ENCODE results near the gene DAB2IP.

The DAB2IP gene

GRCh38 chr9:121651295-121652020 lies at the start of gene DAB2IP (continued):
- TF ChIP-seq ZNF366 (tag by site-specific recombination; conservative IDR thresholded peaks at IDR 0.05) (no peak), ZNF211 (tag by site-specific recombination; IDR thresholded peaks at IDR 0.05; ENCODE audit: low read depth) (no peak), ZNF292 (tag by site-specific recombination; IDR thresholded peaks at IDR 0.05; ENCODE audit: borderline replicate concordance, low read depth) (no peak), GLI2 (tag by site-specific recombination; IDR thresholded peaks at IDR 0.05; ENCODE audit: borderline replicate concordance, low read depth) (no peak), ZNF473 (tag by site-specific recombination; IDR thresholded peaks at IDR 0.05) (no peak), AEBP2 (tag by site-specific recombination; IDR thresholded peaks at IDR 0.05; ENCODE audit: borderline replicate concordance) (no peak), KLF7 (tag by site-specific recombination; IDR thresholded peaks at IDR 0.05; ENCODE audit: borderline replicate concordance) (0 out of 2 replicates have a peak, but pooled peaks have one; percentile 52), ZBTB48 (tag by site-specific recombination; IDR thresholded peaks at IDR 0.05) (peak; percentile 86), ZNF560 (tag by site-specific recombination; IDR thresholded peaks at IDR 0.05; ENCODE audit: borderline replicate concordance) (no peak), ZBTB8A (tag by site-specific recombination; IDR thresholded peaks at IDR 0.05) (peak; percentile 60), SP2 (tag by site-specific recombination; IDR thresholded peaks at IDR 0.05) (peak; percentile 28; the same call in 1 of the 2 replicates), ZNF692 (tag by site-specific recombination; IDR thresholded peaks at IDR 0.05) (peak; percentile 80), ZNF837 (tag by site-specific recombination; IDR thresholded peaks at IDR 0.05) (no peak), ZNF501 (tag by site-specific recombination; IDR thresholded peaks at IDR 0.05) (peak; percentile 40; the same call in 1 of the 2 replicates), ZNF830 (tag by site-specific recombination; IDR thresholded peaks at IDR 0.05; ENCODE audit: low read depth) (no peak), ZSCAN5A (tag by site-specific recombination; IDR thresholded peaks at IDR 0.05) (no peak), ZBTB1 (tag by site-specific recombination; IDR thresholded peaks at IDR 0.05) (no peak), ZNF274 (IDR thresholded peaks at IDR 0.05; ENCODE audit: low read length) (no peak), ZNF274 (tag by site-specific recombination; IDR thresholded peaks at IDR 0.05; ENCODE audit: borderline replicate concordance) (no peak), PRDM2 (tag by site-specific recombination; IDR thresholded peaks at IDR 0.05; ENCODE audit: borderline replicate concordance) (no peak), OVOL3 (tag by site-specific recombination; IDR thresholded peaks at IDR 0.05) (no peak), ZNF133 (tag by site-specific recombination; IDR thresholded peaks at IDR 0.05) (no peak), ZNF354C (tag by site-specific recombination; IDR thresholded peaks at IDR 0.05; ENCODE audit: borderline replicate concordance, low read depth) (no peak), ZNF555 (tag by site-specific recombination; conservative IDR thresholded peaks at IDR 0.05) (no peak), HOXA7 (CRISPR knock-in tag; IDR thresholded peaks at IDR 0.05; ENCODE audit: borderline replicate concordance) (no peak; the same call in 1 of the 2 replicates), MYNN (tag by site-specific recombination; IDR thresholded peaks at IDR 0.05; ENCODE audit: borderline replicate concordance) (no peak), SETDB1 (IDR thresholded peaks at IDR 0.05; ENCODE audit: insufficient read length, low read length) (no peak), ZSCAN30 (tag by site-specific recombination; IDR thresholded peaks at IDR 0.05) (no peak; the same call in 1 of the 2 replicates)
- TF ChIP-seq, protein P1, sequence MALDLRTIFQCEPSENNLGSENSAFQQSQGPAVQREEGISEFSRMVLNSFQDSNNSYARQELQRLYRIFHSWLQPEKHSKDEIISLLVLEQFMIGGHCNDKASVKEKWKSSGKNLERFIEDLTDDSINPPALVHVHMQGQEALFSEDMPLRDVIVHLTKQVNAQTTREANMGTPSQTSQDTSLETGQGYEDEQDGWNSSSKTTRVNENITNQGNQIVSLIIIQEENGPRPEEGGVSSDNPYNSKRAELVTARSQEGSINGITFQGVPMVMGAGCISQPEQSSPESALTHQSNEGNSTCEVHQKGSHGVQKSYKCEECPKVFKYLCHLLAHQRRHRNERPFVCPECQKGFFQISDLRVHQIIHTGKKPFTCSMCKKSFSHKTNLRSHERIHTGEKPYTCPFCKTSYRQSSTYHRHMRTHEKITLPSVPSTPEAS (tag by site-specific recombination; IDR thresholded peaks at IDR 0.05), result no peak
